CD4-positive, alpha-beta T cell treated with Interleukin-1 beta for 1 hour (primary cell): ENCODE measurements around the gene OPTN.
"Not testable (repeated sequence)": the region's sequence is repeated elsewhere in the genome, so short reads cannot be mapped to it uniquely, and the experiment has no call there.

ENCODE experiments used
- DNase-seq, 2 donors: peaks; one replicate each; pipeline ENCODE4 v3.0.0-alpha.2; 2020 to 2022

Gene OPTN

DNA sequence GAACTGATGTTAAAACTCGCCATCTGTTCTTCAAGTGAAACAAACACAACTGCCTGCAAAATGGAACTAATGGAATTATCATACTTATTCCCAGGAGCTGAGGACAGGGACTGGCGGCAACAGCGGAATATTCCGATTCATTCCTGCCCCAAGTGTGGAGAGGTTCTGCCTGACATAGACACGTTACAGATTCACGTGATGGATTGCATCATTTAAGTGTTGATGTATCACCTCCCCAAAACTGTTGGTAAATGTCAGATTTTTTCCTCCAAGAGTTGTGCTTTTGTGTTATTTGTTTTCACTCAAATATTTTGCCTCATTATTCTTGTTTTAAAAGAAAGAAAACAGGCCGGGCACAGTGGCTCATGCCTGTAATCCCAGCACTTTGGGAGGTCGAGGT lies 36.7 kb downstream of the OPTN start:
- DNase-seq, result no peak

DNA sequence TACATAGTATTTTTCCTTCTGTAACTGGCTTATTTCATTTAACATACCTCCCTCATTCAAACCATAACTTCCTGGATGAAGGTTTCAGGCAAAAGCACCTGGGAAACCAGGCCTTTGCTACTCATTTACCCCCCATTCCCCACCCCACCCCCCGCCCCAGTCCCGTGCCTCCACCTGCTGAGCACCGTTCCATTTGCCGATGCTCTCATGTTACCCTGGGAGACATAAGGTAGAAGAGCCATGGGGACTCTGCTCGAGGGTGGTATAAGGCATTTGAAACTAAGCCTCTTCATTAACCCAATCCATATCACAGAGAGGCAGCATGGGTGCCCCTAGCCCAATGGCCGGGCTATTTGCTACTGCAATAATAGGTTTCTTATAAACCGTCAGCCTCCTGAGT lies 39.2 kb downstream of the OPTN start:
- no peak for DNase-seq

- DNase-seq, result no peak
These were observed 39.7 kb downstream of the OPTN start for GRCh38 chr10:13139676-13140075.

GRCh38 chr10:13140627-13141190 lies 40.7 kb downstream of the OPTN start:
- DNase-seq, result no peak

DNA sequence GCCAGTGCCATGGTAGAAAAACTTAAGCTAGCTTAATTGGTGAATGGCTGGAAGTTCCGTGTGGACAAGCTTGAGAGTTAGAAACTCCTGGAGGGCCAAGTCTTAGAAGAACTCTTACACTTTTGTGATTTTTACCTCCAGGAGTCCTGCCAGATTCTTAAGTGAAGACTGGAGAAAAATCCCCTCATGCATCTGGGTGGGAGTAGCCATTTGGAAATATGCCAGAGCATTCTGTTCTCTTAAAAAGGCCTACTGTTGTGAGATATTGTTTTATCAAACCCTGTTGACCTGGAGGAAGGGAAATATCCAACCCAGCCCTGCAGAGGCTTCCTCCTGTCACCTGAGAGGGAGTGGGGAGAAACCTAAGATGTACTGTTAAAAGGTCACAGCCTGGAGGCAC lies 43.8 kb downstream of the OPTN start:
- no peak for DNase-seq

- DNase-seq, result no peak
These were observed 44.9 kb downstream of the OPTN start for GRCh38 chr10:13144814-13145213.

DNA sequence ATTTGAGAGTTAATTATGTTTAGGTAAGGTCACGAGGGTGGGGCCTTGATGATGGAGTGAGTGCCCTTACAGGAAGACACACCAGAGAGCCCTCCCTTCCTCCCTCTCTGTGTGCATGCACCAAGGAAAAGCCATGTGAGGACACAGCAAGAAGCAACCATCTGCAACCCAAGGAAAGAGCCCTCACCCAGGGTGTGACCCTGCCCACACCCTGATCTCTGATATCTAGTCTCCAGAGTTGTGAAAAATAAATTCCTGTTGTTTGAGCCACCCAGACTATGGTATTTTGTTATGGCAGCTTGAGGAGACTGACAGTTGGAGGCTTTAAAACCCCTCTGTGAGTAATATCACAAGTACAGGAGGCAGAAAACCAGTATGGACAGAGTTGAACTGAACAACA lies 46.4 kb downstream of the OPTN start:
- no peak for DNase-seq

- no peak for DNase-seq
These were observed 47.2 kb downstream of the OPTN start for GRCh38 chr10:13147161-13147560.

DNA sequence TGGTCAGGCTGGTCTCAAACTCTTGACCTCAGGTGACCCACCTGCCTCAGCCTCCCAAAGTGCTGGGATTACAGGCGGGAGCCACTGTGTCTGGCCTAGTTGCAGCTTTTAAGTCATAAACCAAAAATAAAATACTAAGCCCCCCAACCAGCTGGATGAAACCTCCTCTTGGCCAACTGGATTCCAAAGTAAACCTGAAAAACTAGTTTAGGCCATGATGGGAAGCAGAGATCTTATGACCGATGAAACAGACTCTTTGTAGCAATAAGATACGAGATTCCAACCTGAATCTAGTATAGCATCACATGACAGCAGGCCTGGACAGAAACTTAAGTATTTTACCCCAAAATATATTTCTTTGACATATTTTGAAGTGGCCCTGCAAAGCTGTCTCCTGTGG lies 52.3 kb downstream of the OPTN start:
- no peak for DNase-seq

DNA sequence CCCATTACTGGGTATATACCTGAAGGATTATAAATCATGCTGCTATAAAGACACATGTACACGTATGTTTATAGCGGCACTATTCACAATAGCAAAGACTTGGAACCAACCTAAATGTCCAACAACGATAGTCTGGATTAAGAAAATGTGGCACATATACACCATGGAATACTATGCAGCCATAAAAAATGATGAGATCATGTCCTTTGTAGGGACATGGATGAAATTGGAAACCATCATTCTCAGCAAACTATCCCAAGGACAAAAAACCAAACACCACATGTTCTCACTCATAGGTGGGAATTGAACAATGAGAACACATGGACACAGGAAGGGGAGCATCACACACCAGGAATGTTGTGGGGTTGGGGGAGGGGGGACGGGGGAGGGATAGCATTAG lies 55.9 kb downstream of the OPTN start:
- DNase-seq, result not testable (repeated sequence)

DNA sequence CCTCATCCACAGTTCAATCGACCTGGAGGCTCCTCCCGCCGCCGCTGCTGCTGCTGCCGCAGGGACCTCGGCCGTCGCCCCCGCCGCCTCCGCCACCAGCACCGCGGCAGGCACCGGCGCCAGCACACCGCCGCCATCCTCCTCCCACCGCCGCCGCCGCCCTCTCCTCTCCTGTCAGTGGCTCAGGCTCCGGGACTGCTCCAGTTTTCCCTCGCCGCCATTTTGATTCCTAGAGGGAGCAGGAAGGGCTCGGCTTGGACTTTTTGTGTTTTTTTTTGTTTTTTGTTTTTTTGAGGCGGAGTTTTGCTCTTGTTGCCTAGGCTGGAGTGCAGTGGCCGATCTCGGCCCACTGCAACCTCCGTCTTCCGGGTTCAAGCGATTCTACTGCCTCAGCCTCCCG lies 58.4 kb downstream of the OPTN start:
- peak; percentile 13 to 24 for DNase-seq

DNA sequence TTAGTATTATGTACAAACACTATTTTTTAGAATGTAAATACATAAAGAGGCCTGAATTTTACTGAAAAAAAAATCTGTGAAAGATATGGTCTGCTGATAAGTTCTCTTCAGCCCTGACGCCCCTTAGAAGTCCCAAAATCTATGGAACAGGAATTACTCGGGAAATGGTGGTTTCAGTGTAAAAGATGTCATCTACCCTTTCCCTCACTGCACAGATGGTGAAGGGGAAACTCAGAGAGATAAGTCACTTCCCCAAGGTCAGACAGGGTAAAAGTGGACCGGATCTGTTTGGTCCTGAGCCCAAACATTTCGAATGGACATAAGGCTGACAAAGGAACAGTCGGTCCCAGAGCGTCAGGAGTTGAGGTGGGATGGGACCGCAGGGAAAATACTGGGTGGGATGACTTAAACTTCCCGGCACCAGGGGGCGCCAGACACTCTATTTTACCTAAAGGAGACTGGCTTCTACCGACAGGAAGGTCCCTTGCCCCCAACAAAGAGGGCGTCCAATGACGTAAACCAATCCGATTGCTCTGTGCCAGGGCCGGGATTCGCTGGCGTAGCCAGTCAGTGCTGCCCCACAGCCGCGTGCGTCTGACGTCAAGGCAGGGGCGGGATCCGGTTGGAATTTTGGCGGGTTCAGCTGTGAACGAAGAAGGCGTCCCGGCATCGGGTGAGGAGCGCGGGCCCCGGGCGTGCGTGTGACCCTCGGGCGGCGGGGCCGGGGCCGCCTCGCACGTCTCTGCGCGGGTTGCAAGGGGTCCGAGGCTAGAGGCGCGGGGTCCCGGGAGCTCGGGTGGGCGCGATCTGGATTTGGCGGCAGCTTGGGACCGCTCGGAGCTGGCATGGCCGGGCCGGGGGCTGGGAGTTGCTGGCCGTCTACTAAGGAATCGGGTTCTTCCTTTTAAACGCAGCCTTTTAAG lies 61.2 kb downstream of the OPTN start, which contains the start of gene MCM10:
TSS of gene MCM10 (plus strand) at position 625 of the 923 bp plus-strand sequence. CDS start 2,645 bp downstream, outside the sequence.
- DNase-seq, result peak; percentile 98

DNA sequence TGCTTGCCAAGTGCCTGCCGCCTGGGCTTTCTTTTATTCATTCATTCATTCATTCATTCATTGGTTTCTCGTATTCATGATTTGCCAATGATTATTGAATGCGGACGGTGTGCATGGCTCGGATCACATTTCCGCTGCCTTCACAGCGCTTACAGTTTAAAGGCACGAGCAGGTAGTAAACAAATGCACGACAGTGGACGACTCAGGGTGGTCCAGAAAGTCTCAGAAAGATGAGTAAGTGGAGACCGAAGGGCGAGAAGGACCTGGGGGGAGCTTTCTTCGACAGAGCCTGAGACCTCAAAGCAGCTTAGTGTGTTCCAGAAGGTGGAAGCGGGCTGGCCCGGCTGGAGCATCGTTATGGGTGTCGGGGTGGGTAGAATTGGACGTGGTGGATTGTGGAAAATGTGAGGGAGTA lies 61.9 kb downstream of the OPTN start:
- DNase-seq, result no peak

- no peak for DNase-seq
These were observed 63.9 kb downstream of the OPTN start for GRCh38 chr10:13163859-13164258.

DNA sequence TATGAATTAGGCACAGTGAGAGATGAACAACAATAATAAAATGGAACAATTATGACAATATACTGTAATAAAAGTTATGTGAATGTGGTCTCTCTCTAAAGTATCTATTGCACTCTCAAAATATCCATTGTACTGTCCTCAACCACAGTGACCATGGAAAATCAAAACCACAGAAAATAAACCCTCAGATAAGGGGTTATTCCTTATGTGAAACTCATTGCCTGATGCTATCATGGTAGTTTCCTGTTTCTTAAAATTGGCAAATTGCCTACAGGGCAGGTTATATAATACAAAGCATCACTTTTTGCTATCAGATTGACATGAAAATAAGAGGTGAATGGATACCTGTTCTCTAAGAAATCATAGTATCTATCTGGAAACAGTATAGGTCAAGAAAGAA lies 65.2 kb downstream of the OPTN start:
- DNase-seq, result peak in 1 of 2 donors; percentile 14

DNA sequence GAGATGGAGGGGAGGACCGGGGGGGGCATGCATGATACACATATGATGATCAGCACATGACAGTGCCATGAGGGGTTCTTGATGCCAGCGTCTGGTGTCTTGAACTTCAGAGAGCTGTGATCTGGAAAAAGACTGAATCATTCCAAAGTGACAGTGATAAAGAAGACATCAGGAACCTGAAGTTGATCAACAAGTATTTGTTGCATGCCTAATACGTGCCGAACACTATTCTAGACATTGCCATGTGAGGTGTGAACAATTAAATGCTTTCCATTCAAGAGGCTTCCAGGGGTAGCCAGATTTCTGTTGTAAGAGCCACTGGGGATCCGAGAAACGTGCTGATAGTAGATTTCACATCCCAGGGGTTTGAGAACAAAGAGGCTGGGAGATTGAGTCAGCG lies 67.6 kb downstream of the OPTN start:
- DNase-seq, result no peak

GRCh38 chr10:13168781-13169180 lies 68.8 kb downstream of the OPTN start:
- no peak for DNase-seq

GRCh38 chr10:13173616-13174015 lies 73.7 kb downstream of the OPTN start:
- DNase-seq, result no peak

- DNase-seq, result no peak
These were observed 80.8 kb downstream of the OPTN start for GRCh38 chr10:13180788-13181187.

- DNase-seq, result no peak
These were observed 82.5 kb downstream of the OPTN start for GRCh38 chr10:13182424-13182823.

GRCh38 chr10:13183625-13184024 lies 83.7 kb downstream of the OPTN start:
- DNase-seq, result no peak

DNA sequence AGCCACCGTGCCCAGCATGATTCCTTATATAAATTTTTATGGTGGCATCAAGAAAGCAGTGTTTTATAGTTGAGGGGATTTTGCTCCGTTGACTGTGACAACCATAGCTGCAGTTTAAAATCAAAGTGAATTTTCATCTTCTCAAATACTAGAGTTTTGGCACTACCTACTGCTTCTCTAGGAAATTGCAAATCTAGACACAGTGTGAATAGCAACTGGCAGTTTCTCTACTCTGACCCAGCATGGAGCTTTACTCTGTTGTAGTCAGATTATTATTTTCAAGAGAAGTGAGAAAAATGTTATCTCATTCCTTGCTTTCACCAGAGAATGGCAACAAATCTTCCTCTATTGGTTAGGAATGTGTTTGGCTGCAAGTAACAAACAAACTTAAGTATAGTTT lies 84.3 kb downstream of the OPTN start:
- no peak for DNase-seq

GRCh38 chr10:13184730-13185514 lies 85.0 kb downstream of the OPTN start:
- no peak for DNase-seq

GRCh38 chr10:13187135-13187534 lies 87.2 kb downstream of the OPTN start:
- no peak for DNase-seq
